Fibroblast of lung (primary cell): ENCODE results near the gene AKAP6. TPM values are rescaled to one million over a fixed set of nuclear protein-coding genes. Genes with fewer than 3 reads are reported as not detected.
A peak's percentile ranks its signal among the peaks of the same experiment; 100 is the strongest.
"Not testable (repeated sequence)": the region's sequence is repeated elsewhere in the genome, so short reads cannot be mapped to it uniquely, and the experiment has no call there.

Experiments used
- DNase-seq, 2 donors: peaks; one replicate each; pipeline versions ENCODE4 v3.0.0 to v3.0.0-alpha.2; 2010; ENCODE audit warnings: low read depth in 2 of 2
- H2AFZ ChIP-seq: 2 replicates; pipeline ENCODE4 v1.5.1; 2012; ENCODE audit warnings: low read length, control low read depth, inconsistent platforms
- H3K27ac ChIP-seq: 2 replicates; pipeline ENCODE4 v1.5.1; 2011; ENCODE audit warnings: low read length, control low read depth; ENCODE audit not compliant: insufficient read depth
- H3K27me3 ChIP-seq: 2 replicates; pipeline ENCODE4 v1.5.1; 2011; ENCODE audit warnings: mild to moderate bottlenecking, low read length; ENCODE audit not compliant: control insufficient read depth, insufficient read depth
- H3K36me3 ChIP-seq: 2 replicates; pipeline ENCODE4 v1.5.1; 2011; ENCODE audit warnings: low read length; ENCODE audit not compliant: control insufficient read depth, insufficient read depth
- H3K4me1 ChIP-seq: 2 replicates; pipeline ENCODE4 v1.5.1; 2011; ENCODE audit warnings: low read length; ENCODE audit not compliant: control insufficient read depth, insufficient read depth; ENCODE audit errors: extremely low read depth
- H3K4me2 ChIP-seq: 2 replicates; pipeline ENCODE4 v1.5.1; 2011; ENCODE audit warnings: low read length, control low read depth; ENCODE audit not compliant: insufficient read depth; ENCODE audit errors: extremely low read depth
- H3K4me3 ChIP-seq, 4 experiments: fragments of 200-600 bp in 1 of 4; sonication (generic) in 1 of 4; replicated peaks in 1 of 4; 2 replicates each; pipeline ENCODE4 v1.5.1; 2011 to 2016; ENCODE audit warnings: low read length in 4 of 4, low read depth in 3 of 4, mild to moderate bottlenecking in 3 of 4, control low read depth in 2 of 4, inconsistent platforms in 1 of 4, mixed read lengths in 1 of 4; ENCODE audit not compliant: insufficient read depth in 1 of 4; ENCODE audit errors: control extremely low read depth in 1 of 4
- H3K79me2 ChIP-seq: 2 replicates; pipeline ENCODE4 v1.5.1; 2012; ENCODE audit warnings: mild to moderate bottlenecking, low read length, inconsistent platforms; ENCODE audit not compliant: control insufficient read depth, insufficient read depth
- H3K9ac ChIP-seq: 2 replicates; pipeline ENCODE4 v1.5.1; 2011; ENCODE audit warnings: mild to moderate bottlenecking, low read length, control low read depth; ENCODE audit not compliant: insufficient read depth
- H3K9me3 ChIP-seq: 2 replicates; pipeline ENCODE4 v1.5.1; 2012; ENCODE audit warnings: low read depth, low read length; ENCODE audit not compliant: control insufficient read depth, insufficient read depth
- H4K20me1 ChIP-seq: 2 replicates; pipeline ENCODE4 v1.5.1; 2011; ENCODE audit warnings: low read length; ENCODE audit not compliant: control insufficient read depth, insufficient read depth; ENCODE audit errors: extremely low read depth
- CTCF ChIP-seq, 2 donors: IDR thresholded peaks in 1 of 2; conservative IDR thresholded peaks in 1 of 2; 1 replicate in 1 of 2; 2 replicates in 1 of 2; pipeline ENCODE4 v1.5.1; 2011 to 2012; ENCODE audit warnings: low read length in 2 of 2, control low read depth in 1 of 2, inconsistent platforms in 1 of 2, low read depth in 1 of 2, mild to moderate bottlenecking in 1 of 2
- EZH2 ChIP-seq: IDR thresholded peaks from 2 replicates; pipeline ENCODE4 v1.5.1; 2012; ENCODE audit warnings: low read length, control low read depth, mild to moderate bottlenecking; ENCODE audit errors: missing control alignments
- polyA plus RNA-seq, 2 donors: library from polyadenylated mRNA; depleted of rRNA in 1 of 2; stranded (reverse) in 1 of 2; unstranded in 1 of 2; fragments of >200 nt; gene quantifications; 2 replicates each; pipeline ENCODE4 v1.2.1, GENCODE V29; 2011 to 2012; ENCODE audit warnings: missing spikeins in 1 of 2
- total RNA-seq: library from RNA; depleted of rRNA; stranded (reverse); fragments of >200 nt; gene quantifications from 2 replicates; pipeline ENCODE4 v1.2.1, GENCODE V29; 2014

The AKAP6 gene
- total and polyA plus RNA-seq, 2 donors (not counting 1 experiment from before 2014, with no cell fraction given): 3.3 to 10.9 TPM

DNA sequence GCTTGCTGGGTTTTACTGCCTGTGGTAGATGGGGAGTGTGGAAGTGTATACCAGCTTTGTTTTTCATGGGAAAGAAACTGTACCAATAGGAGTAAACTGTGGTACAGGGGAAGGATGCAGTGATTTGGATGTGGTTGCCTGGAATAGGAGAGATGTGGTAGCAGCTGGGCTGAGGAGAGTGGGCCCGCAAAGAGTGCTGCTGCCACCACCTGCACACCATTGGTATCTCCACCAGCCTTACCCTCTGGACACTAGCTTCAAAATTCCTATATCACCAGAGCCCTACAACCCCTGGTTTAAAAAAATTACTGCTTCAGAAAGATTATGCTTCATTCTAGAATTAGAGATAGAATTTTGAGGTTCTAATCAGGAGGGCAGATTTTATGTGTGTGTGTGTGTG is 53.6 kb downstream of the AKAP6 start:
- TF ChIP-seq EZH2 (no peak), CTCF (conservative IDR thresholded peaks at IDR 0.05 in 1 of 2, IDR thresholded peaks at IDR 0.05 in 1 of 2; ENCODE audit: low read depth in 1 of 2, low read length in 2 of 2) (peak; percentile 42 to 56)
- Histone ChIP-seq H3K4me1 (no peaks in the 10 kb centered on the region), H3K4me3 (no peak overlapping the region), H2AFZ (no peak overlapping the region), H3K36me3 (no peaks in the 10 kb centered on the region), H3K79me2 (no peaks in the 10 kb centered on the region), H3K27ac (no peak overlapping the region), H3K27me3 (no peaks in the 10 kb centered on the region), H3K9me3 (no peaks in the 10 kb centered on the region), H4K20me1 (no peaks in the 10 kb centered on the region), H3K4me2 (no peak overlapping the region), H3K9ac (no peak overlapping the region)
- peak in 1 of 2 donors; percentile 50 for DNase-seq

DNA sequence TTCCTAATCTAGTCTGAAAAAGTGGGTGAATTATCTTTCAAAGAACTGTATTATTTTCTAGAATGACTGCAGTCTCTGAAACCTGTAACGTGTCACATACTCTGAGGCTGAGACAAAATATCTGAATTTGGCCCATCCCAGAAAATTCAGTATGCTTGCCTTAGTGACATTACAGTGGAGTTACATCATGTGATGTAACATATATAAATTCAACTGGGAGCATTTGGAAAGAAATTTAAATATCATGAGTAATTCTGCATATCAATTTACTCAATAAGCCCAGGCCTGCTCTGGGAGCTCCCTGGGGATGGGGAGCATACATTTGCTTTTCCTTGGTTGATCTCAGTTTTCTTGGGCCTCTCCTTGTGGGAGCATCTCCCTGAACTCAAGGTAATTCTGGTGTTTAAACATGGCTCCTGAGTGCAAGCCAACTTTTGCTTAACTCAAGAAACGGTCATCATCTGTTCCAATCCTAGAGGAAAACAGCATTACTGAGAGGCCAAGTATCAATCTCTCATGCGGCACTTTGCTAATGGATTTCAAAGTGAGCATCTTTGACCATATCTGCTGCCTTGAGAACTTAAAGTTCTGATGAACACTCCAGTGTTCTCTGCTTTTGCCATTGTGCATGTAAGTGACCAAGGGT is 54.4 kb downstream of the AKAP6 start:
- Histone ChIP-seq H3K9ac (no peak overlapping the region), H2AFZ (no peak overlapping the region), H3K79me2 (no peaks in the 10 kb centered on the region), H3K9me3 (no peaks in the 10 kb centered on the region), H4K20me1 (no peaks in the 10 kb centered on the region), H3K36me3 (no peaks in the 10 kb centered on the region), H3K4me3 (no peak overlapping the region), H3K4me1 (no peaks in the 10 kb centered on the region), H3K27me3 (no peaks in the 10 kb centered on the region), H3K27ac (no peak overlapping the region), H3K4me2 (no peak overlapping the region)
- peak in 1 of 2 donors; percentile 66 for DNase-seq
- TF ChIP-seq EZH2 (no peak), CTCF (conservative IDR thresholded peaks at IDR 0.05 in 1 of 2, IDR thresholded peaks at IDR 0.05 in 1 of 2; ENCODE audit: low read depth in 1 of 2, low read length in 2 of 2) (no peak)

DNA sequence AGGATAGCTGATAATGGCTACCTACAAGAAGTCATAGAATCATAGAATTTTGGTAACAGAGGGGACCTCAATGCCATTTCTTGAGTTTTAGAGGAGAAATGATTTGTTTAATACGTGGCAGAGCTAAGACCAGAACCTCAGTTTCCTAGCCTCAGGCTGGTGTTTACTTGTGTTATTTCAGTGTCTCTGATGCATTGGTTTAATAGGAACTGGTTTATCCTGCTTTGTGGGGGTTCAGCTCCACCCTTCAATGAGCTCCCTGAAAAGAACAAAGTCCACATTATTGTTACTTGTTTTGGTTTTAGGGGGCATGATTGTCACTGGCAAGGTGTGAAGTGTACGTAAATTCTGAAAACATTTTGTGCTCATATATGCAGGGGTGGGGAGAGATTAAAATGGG is 55.4 kb downstream of the AKAP6 start:
- Histone ChIP-seq H3K9ac (no peak overlapping the region), H3K4me1 (no peaks in the 10 kb centered on the region), H3K36me3 (no peaks in the 10 kb centered on the region), H3K4me2 (no peak overlapping the region), H4K20me1 (no peaks in the 10 kb centered on the region), H3K9me3 (no peaks in the 10 kb centered on the region), H3K4me3 (no peak overlapping the region), H3K79me2 (no peaks in the 10 kb centered on the region), H3K27ac (no peak overlapping the region), H2AFZ (no peak overlapping the region), H3K27me3 (no peaks in the 10 kb centered on the region)
- TF ChIP-seq EZH2: no peak
- no peak for TF ChIP-seq CTCF (conservative IDR thresholded peaks at IDR 0.05 in 1 of 2, IDR thresholded peaks at IDR 0.05 in 1 of 2; ENCODE audit: low read depth in 1 of 2, low read length in 2 of 2)
- DNase-seq: no peak

DNA sequence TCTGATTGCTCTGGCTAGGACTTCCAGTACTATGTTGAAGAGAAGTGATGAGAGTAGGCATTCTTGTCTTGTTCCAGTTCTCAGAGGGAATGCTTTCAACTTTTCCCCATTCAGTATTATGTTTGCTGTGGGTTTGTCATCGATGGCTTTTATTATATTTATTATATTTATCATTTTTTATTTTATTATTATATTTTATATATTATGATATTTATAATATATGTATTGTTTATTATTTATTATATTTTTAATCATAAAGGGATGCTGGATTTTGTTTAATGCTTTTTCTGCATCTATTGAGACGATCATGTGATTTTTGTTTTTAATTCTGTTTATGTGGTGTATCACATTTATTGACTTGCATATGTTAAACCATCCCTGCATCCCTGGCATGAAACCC is 58.2 kb downstream of the AKAP6 start:
- not testable (repeated sequence) for H3K36me3 ChIP-seq, H3K4me2 ChIP-seq, H3K9ac ChIP-seq, H3K79me2 ChIP-seq, H3K27ac ChIP-seq, DNase-seq, H4K20me1 ChIP-seq, H3K4me1 ChIP-seq, H3K4me3 ChIP-seq, H3K9me3 ChIP-seq, H3K27me3 ChIP-seq, H2AFZ ChIP-seq
